ENCODE data around the gene SQOR.

Gene SQOR

GRCh38 chr15:45664451-45664850, 29.6 kb downstream of the SQOR start:
- DNase-seq: no peak

GRCh38 chr15:45665261-45665660, 30.4 kb downstream of the SQOR start:
- no peak for DNase-seq

GRCh38 chr15:45666119-45666875, 31.5 kb downstream of the SQOR start:
- DNase-seq: no peak

GRCh38 chr15:45667002-45667401, 32.2 kb downstream of the SQOR start:
- DNase-seq: no peak

GRCh38 chr15:45668386-45668785, 33.6 kb downstream of the SQOR start:
- no peak for DNase-seq

- DNase-seq: no peak
Observed at GRCh38 chr15:45669422-45669821, 34.6 kb downstream of the SQOR start.

- no peak for DNase-seq
Observed at GRCh38 chr15:45670091-45670490, 35.3 kb downstream of the SQOR start.

- no peak for DNase-seq
Observed at GRCh38 chr15:45670511-45670910, 35.7 kb downstream of the SQOR start.

- DNase-seq: no peak
Observed at GRCh38 chr15:45674677-45675076, 39.8 kb downstream of the SQOR start.

- no peak for DNase-seq
Observed at GRCh38 chr15:45677797-45678196, 43.0 kb downstream of the SQOR start.

GRCh38 chr15:45678459-45679178, 43.8 kb downstream of the SQOR start:
- DNase-seq: no peak

- no peak for DNase-seq
Observed at GRCh38 chr15:45684533-45684932, 49.7 kb downstream of the SQOR start.

- DNase-seq: no peak
Observed at GRCh38 chr15:45689616-45690015, 54.8 kb downstream of the SQOR start.

GRCh38 chr15:45690581-45691260, 55.9 kb downstream of the SQOR start:
- DNase-seq: no peak

- no peak for DNase-seq
Observed at GRCh38 chr15:45701108-45701507, 66.3 kb downstream of the SQOR start.

- no peak for DNase-seq
Observed at GRCh38 chr15:45702041-45702440, 67.2 kb downstream of the SQOR start.

GRCh38 chr15:45703670-45704328, 69.0 kb downstream of the SQOR start:
- no peak for DNase-seq

GRCh38 chr15:45704329-45705249, 69.8 kb downstream of the SQOR start:
- DNase-seq: no peak

GRCh38 chr15:45705510-45706473, 71.0 kb downstream of the SQOR start:
- peak; percentile 72 for DNase-seq

GRCh38 chr15:45710657-45711056, 75.8 kb downstream of the SQOR start:
- DNase-seq: peak; percentile 67
